ENCODE measurements around the gene SLC34A1. TPM values are rescaled to one million over a fixed set of nuclear protein-coding genes. Genes with fewer than 3 reads are reported as not detected.

SLC34A1 gene
- total RNA-seq, 1 donor from 2014 or later = not detected

- Histone ChIP-seq H3K36me3 (ENCODE audit: insufficient read depth, low read length) (no peaks in the 10 kb centered on the region), H3K9ac (ENCODE audit: low read length) (no peak overlapping the region), H2AFZ (ENCODE audit: low read depth, low read length) (no peak overlapping the region), H3K27ac (ENCODE audit: low read depth, low read length) (no peak overlapping the region), H4K20me1 (ENCODE audit: insufficient read depth, low read length) (no peaks in the 10 kb centered on the region), H3K9me3 (ENCODE audit: insufficient read depth, low read depth, low read length) (no peaks in the 10 kb centered on the region), H3K4me2 (ENCODE audit: low read length) (no peak overlapping the region), H3K4me1 (ENCODE audit: insufficient read depth, low read length) (peaks cover 4% of the 10 kb centered on the region), H3K79me2 (ENCODE audit: insufficient read depth, low read length) (no peaks in the 10 kb centered on the region), H3K27me3 (ENCODE audit: insufficient read depth, low read length) (no peaks in the 10 kb centered on the region), H3K4me3 (ENCODE audit: insufficient read depth, low read depth, low read length) (no peak overlapping the region)
- H3K27me3 Mint-ChIP-seq (ENCODE audit: low read depth, unreplicated experiment) = no peaks in the 10 kb centered on the region
- peaks cover 16% of the 10 kb centered on the region for H3K36me3 Mint-ChIP-seq (ENCODE audit: low read depth, unreplicated experiment)
- H3K27ac Mint-ChIP-seq (ENCODE audit: unreplicated experiment) = no peak overlapping the region
- no peak for FAIRE-seq
- TF ChIP-seq EZH2 (IDR thresholded peaks at IDR 0.05; ENCODE audit: insufficient read depth, low read length) (no peak), CTCF (IDR thresholded peaks at IDR 0.05; ENCODE audit: insufficient read depth, low read depth, low read length) (no peak)
- no peak overlapping the region for H3K4me3 Mint-ChIP-seq (ENCODE audit: unreplicated experiment)
- peaks cover 9% of the 10 kb centered on the region for H3K4me1 Mint-ChIP-seq (ENCODE audit: low read depth, unreplicated experiment)
- DNase-seq (ENCODE audit: low read depth) = no peak
- H3K9me3 Mint-ChIP-seq (ENCODE audit: unreplicated experiment) = peaks cover 1% of the 10 kb centered on the region
Measured at GRCh38 chr5:177440990-177441780, 57.0 kb downstream of the SLC34A1 start.

GRCh38 chr5:177442066-177442826, 58.0 kb downstream of the SLC34A1 start:
- TF ChIP-seq EZH2 (IDR thresholded peaks at IDR 0.05; ENCODE audit: insufficient read depth, low read length) (no peak), CTCF (IDR thresholded peaks at IDR 0.05; ENCODE audit: insufficient read depth, low read depth, low read length) (no peak)
- no peak overlapping the region for H3K9ac ChIP-seq (ENCODE audit: low read length)
- H3K27ac ChIP-seq (ENCODE audit: low read depth, low read length) = no peak overlapping the region
- Mint-ChIP-seq H3K27ac (ENCODE audit: unreplicated experiment) (no peak overlapping the region), H3K27me3 (ENCODE audit: low read depth, unreplicated experiment) (no peaks in the 10 kb centered on the region), H3K9me3 (ENCODE audit: unreplicated experiment) (peaks cover 1% of the 10 kb centered on the region), H3K4me3 (ENCODE audit: unreplicated experiment) (no peak overlapping the region), H3K36me3 (ENCODE audit: low read depth, unreplicated experiment) (peaks cover 14% of the 10 kb centered on the region), H3K4me1 (ENCODE audit: low read depth, unreplicated experiment) (peaks cover 9% of the 10 kb centered on the region)
- FAIRE-seq = no peak
- H3K9me3 ChIP-seq (ENCODE audit: insufficient read depth, low read depth, low read length) = no peaks in the 10 kb centered on the region
- H2AFZ ChIP-seq (ENCODE audit: low read depth, low read length) = no peak overlapping the region
- no peaks in the 10 kb centered on the region for H3K27me3 ChIP-seq (ENCODE audit: insufficient read depth, low read length)
- no peak overlapping the region for H3K4me3 ChIP-seq (ENCODE audit: insufficient read depth, low read depth, low read length)
- peaks cover 7% of the 10 kb centered on the region for H3K4me1 ChIP-seq (ENCODE audit: insufficient read depth, low read length)
- no peaks in the 10 kb centered on the region for H3K36me3 ChIP-seq (ENCODE audit: insufficient read depth, low read length)
- no peak overlapping the region for H3K4me2 ChIP-seq (ENCODE audit: low read length)
- no peaks in the 10 kb centered on the region for H3K79me2 ChIP-seq (ENCODE audit: insufficient read depth, low read length)
- no peaks in the 10 kb centered on the region for H4K20me1 ChIP-seq (ENCODE audit: insufficient read depth, low read length)
- no peak for DNase-seq (ENCODE audit: low read depth)

All from astrocyte (in vitro differentiated cells and primary cell).